Endothelial cell of umbilical vein (primary cell): ENCODE data around the gene MERTK. TPM values are rescaled to one million over a fixed set of nuclear protein-coding genes. Genes with fewer than 3 reads are reported as not detected.

Experiments
- BruUV-seq: library from RNA; stranded (reverse); fragments of 400-500 nt; replicated peaks from 2 replicates; lab custom pipeline; 2021; lab: Mats Ljungman, UMichigan
- CTCF ChIA-PET: fragments of 300-600, 350-600 bp; sonication (Branson Sonifier 250); formaldehyde crosslinking; loops from one replicate; lab custom pipeline; 2021; ENCODE audit warnings: antibody characterized with exemption, inconsistent platforms; lab: Charles Lee
- POLR2A ChIA-PET: fragments of 300-600, 350-600 bp; sonication (Branson Sonifier 250); formaldehyde crosslinking; loops from one replicate; lab custom pipeline; 2021; ENCODE audit warnings: antibody characterized with exemption, inconsistent platforms; lab: Charles Lee
- DNase-seq: peaks from one replicate; pipeline ENCODE4 v3.0.0-alpha.2; 2011; ENCODE audit warnings: low read depth, low spot score
- FAIRE-seq: peaks from 2 replicates; lab custom pipeline; 2011; peaks lifted over from hg19 to GRCh38; lab: Jason Lieb, UNC
- H2AFZ ChIP-seq: 2 replicates; pipeline ENCODE4 v1.6.0; 2012; ENCODE audit warnings: low read depth, low read length, control low read depth, inconsistent platforms
- H3K27ac ChIP-seq: 2 replicates; pipeline ENCODE4 v1.5.1; 2011; ENCODE audit warnings: low read depth, mild to moderate bottlenecking, control low read depth, low read length, moderate library complexity; ENCODE audit not compliant: insufficient read depth
- H3K27me3 ChIP-seq, 2 experiments: 2 replicates each; pipeline versions ENCODE4 v1.6.0 to v1.6.1; 2011; ENCODE audit warnings: low read length in 2 of 2, mixed read lengths in 1 of 2; ENCODE audit not compliant: control insufficient read depth in 2 of 2, insufficient read depth in 2 of 2
- H3K36me3 ChIP-seq, 2 experiments: 2 replicates in 1 of 2; 3 replicates in 1 of 2; pipeline ENCODE4 v1.5.1; 2011; ENCODE audit warnings: low read length in 2 of 2, mild to moderate bottlenecking in 1 of 2, moderate library complexity in 1 of 2; ENCODE audit not compliant: control insufficient read depth in 2 of 2, insufficient read depth in 2 of 2; ENCODE audit errors: extremely low read depth in 1 of 2
- H3K4me1 ChIP-seq: 3 replicates; pipeline ENCODE4 v1.5.1; 2011; ENCODE audit warnings: mild to moderate bottlenecking, low read length; ENCODE audit not compliant: control insufficient read depth, insufficient read depth; ENCODE audit errors: extremely low read depth
- H3K4me2 ChIP-seq: 2 replicates; pipeline ENCODE4 v1.6.1; 2011; ENCODE audit warnings: low read length, control low read depth, mixed read lengths; ENCODE audit not compliant: insufficient read depth
- H3K4me3 ChIP-seq, 3 experiments: fragments of 200-600 bp in 1 of 3; sonication (generic), shearing (Covaris generic) in 1 of 3; replicated peaks in 1 of 3; 2 replicates each; pipeline ENCODE4 v1.5.1; 2011 to 2016; ENCODE audit warnings: control low read depth in 3 of 3, low read length in 3 of 3, mild to moderate bottlenecking in 2 of 3, inconsistent platforms in 1 of 3, low read depth in 1 of 3, moderate library complexity in 1 of 3; ENCODE audit not compliant: insufficient read depth in 1 of 3
- H3K79me2 ChIP-seq: 2 replicates; pipeline ENCODE4 v1.6.0; 2012; ENCODE audit warnings: low read length, inconsistent platforms; ENCODE audit not compliant: control insufficient read depth, insufficient read depth
- H3K9ac ChIP-seq: replicated peaks from 2 replicates; pipeline ENCODE3; 2011; ENCODE audit warnings: low read length, control low read depth; ENCODE audit not compliant: insufficient read depth; ENCODE audit errors: extremely low read depth
- H3K9me1 ChIP-seq: replicated peaks from 3 replicates; pipeline ENCODE4 v1.6.0; 2011; ENCODE audit warnings: mild to moderate bottlenecking, low read length; ENCODE audit not compliant: control insufficient read depth, insufficient read depth; ENCODE audit errors: extremely low read depth
- H3K9me3 ChIP-seq: replicated peaks from 2 replicates; pipeline ENCODE4 v1.5.1; 2012; ENCODE audit warnings: low read length, inconsistent platforms; ENCODE audit not compliant: control insufficient read depth, insufficient read depth
- H4K20me1 ChIP-seq: replicated peaks from 2 replicates; pipeline ENCODE3; 2011; ENCODE audit warnings: mild to moderate bottlenecking, low read length; ENCODE audit not compliant: control insufficient read depth, insufficient read depth; ENCODE audit errors: extremely low read depth
- CTCF ChIP-seq, 2 donors: IDR thresholded peaks; 1 replicate in 1 of 2; 2 replicates in 1 of 2; pipeline ENCODE4 v1.5.1; 2011; ENCODE audit warnings: low read length in 2 of 2, mild to moderate bottlenecking in 2 of 2, moderate library complexity in 2 of 2, control low read depth in 1 of 2, inconsistent platforms in 1 of 2, low read depth in 1 of 2; ENCODE audit not compliant: insufficient read depth in 1 of 2; ENCODE audit errors: extremely low read depth in 1 of 2
- FOS ChIP-seq: IDR thresholded peaks from 2 replicates; pipeline ENCODE4 v1.6.1; 2011; ENCODE audit warnings: mild to moderate bottlenecking, low read length, moderate library complexity, borderline replicate concordance; ENCODE audit not compliant: insufficient read depth
- MAX ChIP-seq: IDR thresholded peaks from 2 replicates; pipeline ENCODE4 v1.6.1; 2011; ENCODE audit not compliant: insufficient read depth, insufficient read length
- POLR2A ChIP-seq: IDR thresholded peaks from 2 replicates; pipeline ENCODE4 v1.6.1; 2012; ENCODE audit warnings: low read depth, mild to moderate bottlenecking, control low read depth, low read length
- dilution Hi-C: fragments of 300-500 bp; cut with MboI; formaldehyde crosslinking; loops from one replicate; pipeline ENCODE4 v1.15.0; 2019; ENCODE audit warnings: low sequenced_read_pairs; ENCODE audit not compliant: extremely low pct_ligation_motif_present
- intact Hi-C: fragments of 100-400 bp; cut with micrococcal nuclease; formaldehyde crosslinking; loops from one replicate; pipeline ENCODE4 v1.10.0; 2022
- polyA plus RNA-seq, 4 experiments: library from polyadenylated mRNA; depleted of rRNA in 3 of 4; stranded (reverse) in 3 of 4; unstranded in 1 of 4; fragments of >200 nt; gene quantifications; 2 replicates each; pipeline versions ENCODE4 v1.2.1 to v1.2.3, GENCODE V29; 2011 to 2012; ENCODE audit warnings: missing spikeins in 1 of 4
- total RNA-seq: library from RNA; stranded (reverse); gene quantifications from 2 replicates; pipeline ENCODE4 v1.2.3, GENCODE V29; 2021

MERTK gene
- total and polyA plus RNA-seq, 2 donors (not counting 3 experiments of a cell fraction or from before 2014, with no cell fraction given), result 37.3 to 39.6 TPM

GRCh38 chr2:112004253-112004645 lies 105.8 kb downstream of the MERTK start:
- DNase-seq (no peak), FAIRE-seq (no peak)
- Histone ChIP-seq H4K20me1 (no peaks in the 10 kb centered on the region), H3K4me2 (no peak overlapping the region), H3K27me3 (no peaks in the 10 kb centered on the region), H3K9ac (no peak overlapping the region), H2AFZ (no peak overlapping the region), H3K4me3 (no peak overlapping the region), H3K36me3 (peaks cover 3 to 6% of the 10 kb centered on the region in 2 experiments), H3K27ac (no peak overlapping the region), H3K9me3 (no peaks in the 10 kb centered on the region), H3K79me2 (no peaks in the 10 kb centered on the region), H3K9me1 (no peaks in the 10 kb centered on the region), H3K4me1 (peaks cover 13% of the 10 kb centered on the region)
- BruUV-seq, result no TSS peak
- dilution Hi-C loops, result no loop called here
- CTCF ChIA-PET, result interaction anchor here (1.5 to 1.7 kb wide), 2 partner anchors 17 to 104 kb away, joined by 3 to 5 read pairs; no protein-coding TSS in a partner anchor
- TF ChIP-seq POLR2A (no peak), MAX (no peak), FOS (no peak), CTCF (IDR thresholded peaks at IDR 0.05; ENCODE audit: extremely low read depth in 1 of 2, insufficient read depth in 1 of 2, low read depth in 1 of 2, low read length in 2 of 2) (no peak)
- intact Hi-C loops, result no loop called here
- POLR2A ChIA-PET, result no interaction called here
